PC-3 (cell line): Measurements from ENCODE around the gene DOK5. TPM values are rescaled to one million over a fixed set of nuclear protein-coding genes. Genes with fewer than 3 reads are reported as not detected.

ENCODE experiments used
- ATAC-seq: fragments of 200-7000 bp; cut with Tn5 transposase; 2 replicates; pipeline ENCODE4 v1.9.1; 2020; ENCODE audit warnings: mild to moderate bottlenecking, moderate library complexity
- BruUV-seq: library from RNA; stranded (reverse); fragments of 400-500 nt; replicated peaks from 2 replicates; lab custom pipeline; 2021; lab: Mats Ljungman, UMichigan
- CTCF ChIA-PET: fragments of 300-600 bp; sonication (Branson Sonifier 250); formaldehyde crosslinking; loops from one replicate; lab custom pipeline; 2022; ENCODE audit warnings: antibody characterized with exemption; lab: Charles Lee
- POLR2A ChIA-PET: fragments of 300-600 bp; sonication (Branson Sonifier 250); formaldehyde crosslinking; loops from one replicate; lab custom pipeline; 2022; ENCODE audit warnings: antibody characterized with exemption; ENCODE audit not compliant: unreplicated experiment; lab: Charles Lee
- DNase-seq: peaks from one replicate; pipeline ENCODE4 v3.0.0-alpha.2; 2015
- H2AFZ ChIP-seq: fragments of 300-600 bp; sonication (generic); 2 replicates; pipeline ENCODE4 v1.6.0; 2016; ENCODE audit warnings: antibody characterized with exemption, low read length
- H3F3A ChIP-seq: fragments of 300-600 bp; sonication (generic); one replicate; pipeline ENCODE4 v1.6.0; 2017; ENCODE audit warnings: antibody characterized with exemption, low read length, control low read depth, mild to moderate bottlenecking; ENCODE audit not compliant: unreplicated experiment
- H3K27ac ChIP-seq: fragments of 300-600 bp; sonication (generic); 2 replicates; pipeline ENCODE4 v1.5.1; 2016; ENCODE audit warnings: mild to moderate bottlenecking, low read length
- H3K27me3 ChIP-seq: fragments of 300-600 bp; sonication (generic); 2 replicates; pipeline ENCODE4 v1.6.1; 2016; ENCODE audit warnings: low read length, mixed read lengths
- H3K36me3 ChIP-seq: fragments of 300-600 bp; sonication (generic); 2 replicates; pipeline ENCODE4 v1.6.1; 2016; ENCODE audit warnings: low read depth, mixed run types, low read length, mixed read lengths
- H3K4me1 ChIP-seq: fragments of 300-600 bp; sonication (generic); 2 replicates; pipeline ENCODE4 v1.5.1; 2016; ENCODE audit warnings: low read length; ENCODE audit not compliant: insufficient read depth
- H3K4me2 ChIP-seq: fragments of 300-600 bp; sonication (generic); 2 replicates; pipeline ENCODE4 v1.6.0; 2016; ENCODE audit warnings: low read length
- H3K4me3 ChIP-seq: fragments of 300-600 bp; sonication (generic); 2 replicates; pipeline ENCODE4 v1.5.1; 2016; ENCODE audit warnings: mild to moderate bottlenecking, low read length, mixed read lengths
- H3K79me2 ChIP-seq: fragments of 300-600 bp; sonication (generic); 2 replicates; pipeline ENCODE4 v1.6.1; 2017; ENCODE audit warnings: low read length, mixed read lengths
- H3K9ac ChIP-seq: fragments of 300-600 bp; sonication (generic); 2 replicates; pipeline ENCODE4 v1.6.0; 2016; ENCODE audit warnings: mild to moderate bottlenecking, low read length
- H3K9me2 ChIP-seq: fragments of 300-600 bp; sonication (generic); replicated peaks from 2 replicates; pipeline ENCODE4 v1.6.1; 2016; ENCODE audit warnings: mixed run types, low read length, mixed read lengths
- H3K9me3 ChIP-seq: fragments of 300-600 bp; sonication (generic); 2 replicates; pipeline ENCODE4 v1.6.1; 2016; ENCODE audit warnings: low read length, mixed read lengths
- H4K20me1 ChIP-seq: fragments of 300-600 bp; sonication (generic); 2 replicates; pipeline ENCODE4 v1.6.1; 2016; ENCODE audit warnings: low read length, mixed read lengths
- EZH2 ChIP-seq: fragments of 300-600 bp; sonication (generic); IDR thresholded peaks from one replicate; pipeline ENCODE4 v1.6.1; 2017; ENCODE audit warnings: antibody characterized with exemption, mild to moderate bottlenecking, low read length; ENCODE audit not compliant: unreplicated experiment
- EZH2phosphoT487 ChIP-seq: fragments of 300-600 bp; sonication (generic); IDR thresholded peaks from 2 replicates; pipeline ENCODE4 v1.6.1; 2018; ENCODE audit warnings: mild to moderate bottlenecking, antibody characterized with exemption, low read length, borderline replicate concordance
- intact Hi-C: fragments of 100-400 bp; cut with micrococcal nuclease; formaldehyde crosslinking; loops from 2 replicates; pipeline ENCODE4 v1.9.0; 2023
- total RNA-seq: library from RNA; depleted of rRNA; stranded (reverse); fragments of >200 nt; gene quantifications from 2 replicates; pipeline ENCODE4 v1.2.3, GENCODE V29; 2014
- TF ChIP-seq, protein P1 (sequence below): fragments of 300-600 bp; sonication (generic); conservative IDR thresholded peaks from 2 replicates; pipeline ENCODE4 v1.5.1; 2017; ENCODE audit warnings: antibody characterized with exemption, low read depth, mild to moderate bottlenecking, low read length

The DOK5 gene
- total RNA-seq, 1 experiment from 2014 or later, result not detected

DNA sequence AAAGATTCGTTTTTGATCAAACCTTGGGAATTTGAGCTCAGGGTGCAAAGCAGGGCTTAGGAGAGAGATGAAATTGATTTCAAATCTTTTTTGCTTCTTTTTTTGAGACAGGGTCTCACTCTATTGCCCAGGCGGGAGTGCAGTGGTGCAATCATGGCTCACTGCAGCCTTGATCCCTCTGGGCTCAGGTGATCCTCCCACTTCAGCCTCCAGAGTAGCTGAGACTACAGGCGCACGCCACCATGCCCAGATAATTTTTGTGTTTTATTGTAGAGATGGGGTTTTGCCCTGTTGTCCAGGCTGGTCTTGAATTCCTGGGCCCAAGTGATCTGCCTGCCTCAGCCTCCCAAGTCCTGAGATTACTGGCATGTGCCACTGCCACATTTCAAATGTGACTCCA lies 58.7 kb downstream of the DOK5 start:
- Histone ChIP-seq H3K36me3 (no peaks in the 10 kb centered on the region), H3K9me2 (no peaks in the 10 kb centered on the region), H3K4me1 (no peaks in the 10 kb centered on the region), H4K20me1 (no peaks in the 10 kb centered on the region), H3K4me2 (no peak overlapping the region), H3K27me3 (peaks cover 6% of the 10 kb centered on the region; the same call in 1 of the 2 replicates), H3K79me2 (no peaks in the 10 kb centered on the region), H3K9me3 (peaks cover 6% of the 10 kb centered on the region; the same call in 1 of the 2 replicates), H3F3A (no peaks in the 10 kb centered on the region), H3K27ac (no peak overlapping the region), H3K4me3 (no peak overlapping the region), H3K9ac (no peak overlapping the region), H2AFZ (no peak overlapping the region)
- no TSS peak for BruUV-seq
- ChIA-PET CTCF (no interaction called here), POLR2A (no interaction called here)
- intact Hi-C loops, result no loop called here
- no peak for ATAC-seq
- TF ChIP-seq, protein P1, sequence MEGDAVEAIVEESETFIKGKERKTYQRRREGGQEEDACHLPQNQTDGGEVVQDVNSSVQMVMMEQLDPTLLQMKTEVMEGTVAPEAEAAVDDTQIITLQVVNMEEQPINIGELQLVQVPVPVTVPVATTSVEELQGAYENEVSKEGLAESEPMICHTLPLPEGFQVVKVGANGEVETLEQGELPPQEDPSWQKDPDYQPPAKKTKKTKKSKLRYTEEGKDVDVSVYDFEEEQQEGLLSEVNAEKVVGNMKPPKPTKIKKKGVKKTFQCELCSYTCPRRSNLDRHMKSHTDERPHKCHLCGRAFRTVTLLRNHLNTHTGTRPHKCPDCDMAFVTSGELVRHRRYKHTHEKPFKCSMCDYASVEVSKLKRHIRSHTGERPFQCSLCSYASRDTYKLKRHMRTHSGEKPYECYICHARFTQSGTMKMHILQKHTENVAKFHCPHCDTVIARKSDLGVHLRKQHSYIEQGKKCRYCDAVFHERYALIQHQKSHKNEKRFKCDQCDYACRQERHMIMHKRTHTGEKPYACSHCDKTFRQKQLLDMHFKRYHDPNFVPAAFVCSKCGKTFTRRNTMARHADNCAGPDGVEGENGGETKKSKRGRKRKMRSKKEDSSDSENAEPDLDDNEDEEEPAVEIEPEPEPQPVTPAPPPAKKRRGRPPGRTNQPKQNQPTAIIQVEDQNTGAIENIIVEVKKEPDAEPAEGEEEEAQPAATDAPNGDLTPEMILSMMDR, result no peak
- TF ChIP-seq EZH2phosphoT487 (no peak), EZH2 (no peak)
- no peak for DNase-seq

DNA sequence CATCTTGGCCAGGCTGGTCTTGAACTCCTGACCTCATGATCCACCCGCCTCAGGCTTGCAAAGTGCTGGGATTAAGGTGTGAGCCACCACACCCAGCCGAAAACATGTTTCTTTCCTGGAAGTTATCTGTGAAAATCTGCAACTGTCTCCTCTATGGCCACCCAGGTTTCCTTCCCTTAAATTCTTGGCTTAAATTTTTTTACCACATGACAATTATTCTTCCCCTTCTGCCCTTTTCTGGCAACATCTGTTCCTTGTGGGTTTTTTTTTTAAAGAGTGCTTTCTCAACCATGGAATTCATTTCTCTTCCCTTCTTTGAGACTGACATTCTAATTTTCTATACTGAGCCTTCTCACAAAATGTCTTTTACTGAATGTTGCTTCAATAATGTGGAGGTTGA lies 59.6 kb downstream of the DOK5 start:
- ChIA-PET POLR2A (no interaction called here), CTCF (no interaction called here)
- Histone ChIP-seq H4K20me1 (no peaks in the 10 kb centered on the region), H3K9me3 (peaks cover 6% of the 10 kb centered on the region; the same call in 1 of the 2 replicates), H3K27me3 (no peaks in the 10 kb centered on the region), H3K4me2 (no peak overlapping the region), H3K9me2 (no peaks in the 10 kb centered on the region), H3F3A (no peaks in the 10 kb centered on the region), H3K4me1 (no peaks in the 10 kb centered on the region), H3K9ac (no peak overlapping the region), H3K4me3 (no peak overlapping the region), H2AFZ (no peak overlapping the region), H3K79me2 (no peaks in the 10 kb centered on the region), H3K27ac (no peak overlapping the region), H3K36me3 (no peaks in the 10 kb centered on the region)
- DNase-seq (no peak), ATAC-seq (no peak)
- intact Hi-C loops, result no loop called here
- BruUV-seq, result no TSS peak
- TF ChIP-seq EZH2phosphoT487, result no peak
- no peak for TF ChIP-seq EZH2
- TF ChIP-seq, protein P1, result no peak

DNA sequence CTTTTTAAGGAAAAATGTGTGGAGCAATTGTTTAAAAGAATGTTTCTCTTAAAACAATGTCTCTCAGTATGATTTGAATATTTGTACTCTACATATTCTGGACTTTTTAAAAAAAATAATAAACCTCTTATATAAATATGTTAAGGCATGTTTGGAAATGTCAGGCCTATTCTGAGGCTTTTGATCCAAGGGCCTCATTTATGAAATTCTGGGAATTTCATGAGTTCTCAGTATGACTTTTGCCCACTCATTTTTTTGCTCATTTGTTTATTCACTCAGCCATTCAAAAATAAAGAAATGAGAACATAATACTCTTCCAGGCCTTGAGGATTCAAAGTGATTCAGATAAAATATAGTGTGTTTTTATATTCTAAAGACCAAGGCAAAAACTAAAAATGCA lies 60.4 kb downstream of the DOK5 start:
- H3K9ac ChIP-seq, result no peak overlapping the region
- no peaks in the 10 kb centered on the region for H3F3A ChIP-seq
- H3K9me2 ChIP-seq, result no peaks in the 10 kb centered on the region
- no peaks in the 10 kb centered on the region for H4K20me1 ChIP-seq
- intact Hi-C loops, result no loop called here
- H3K27me3 ChIP-seq, result no peaks in the 10 kb centered on the region
- H3K9me3 ChIP-seq, result peaks cover 6% of the 10 kb centered on the region; the same call in 1 of the 2 replicates
- ATAC-seq (no peak), DNase-seq (no peak)
- H3K27ac ChIP-seq, result no peak overlapping the region
- POLR2A ChIA-PET, result no interaction called here
- H3K36me3 ChIP-seq, result no peaks in the 10 kb centered on the region
- BruUV-seq, result no TSS peak
- CTCF ChIA-PET, result no interaction called here
- no peak overlapping the region for H3K4me2 ChIP-seq
- H2AFZ ChIP-seq, result no peak overlapping the region
- TF ChIP-seq EZH2, result no peak
- TF ChIP-seq, protein P1, result no peak
- TF ChIP-seq EZH2phosphoT487, result no peak
- no peak overlapping the region for H3K4me3 ChIP-seq
- H3K79me2 ChIP-seq, result no peaks in the 10 kb centered on the region
- H3K4me1 ChIP-seq, result no peaks in the 10 kb centered on the region
